SK-N-MC (cell line): Measurements from ENCODE around the gene TMEM144.

Experiments used
- EZH2 ChIP-seq: fragments of 200-600 bp; sonication (generic); IDR thresholded peaks from one replicate; pipeline ENCODE4 v1.6.1; 2017; ENCODE audit warnings: antibody characterized with exemption
- FOXP2 ChIP-seq: optimal IDR thresholded peaks from 2 replicates; pipeline ENCODE3; 2011; ENCODE audit warnings: mild to moderate bottlenecking, moderate library complexity; ENCODE audit not compliant: insufficient read depth; ENCODE audit errors: extremely low read length, control extremely low read depth
- POLR2AphosphoS5 ChIP-seq: IDR thresholded peaks from 2 replicates; pipeline ENCODE4 v1.6.1; 2012; ENCODE audit warnings: mild to moderate bottlenecking, low read depth, low read length, borderline replicate concordance

DNA sequence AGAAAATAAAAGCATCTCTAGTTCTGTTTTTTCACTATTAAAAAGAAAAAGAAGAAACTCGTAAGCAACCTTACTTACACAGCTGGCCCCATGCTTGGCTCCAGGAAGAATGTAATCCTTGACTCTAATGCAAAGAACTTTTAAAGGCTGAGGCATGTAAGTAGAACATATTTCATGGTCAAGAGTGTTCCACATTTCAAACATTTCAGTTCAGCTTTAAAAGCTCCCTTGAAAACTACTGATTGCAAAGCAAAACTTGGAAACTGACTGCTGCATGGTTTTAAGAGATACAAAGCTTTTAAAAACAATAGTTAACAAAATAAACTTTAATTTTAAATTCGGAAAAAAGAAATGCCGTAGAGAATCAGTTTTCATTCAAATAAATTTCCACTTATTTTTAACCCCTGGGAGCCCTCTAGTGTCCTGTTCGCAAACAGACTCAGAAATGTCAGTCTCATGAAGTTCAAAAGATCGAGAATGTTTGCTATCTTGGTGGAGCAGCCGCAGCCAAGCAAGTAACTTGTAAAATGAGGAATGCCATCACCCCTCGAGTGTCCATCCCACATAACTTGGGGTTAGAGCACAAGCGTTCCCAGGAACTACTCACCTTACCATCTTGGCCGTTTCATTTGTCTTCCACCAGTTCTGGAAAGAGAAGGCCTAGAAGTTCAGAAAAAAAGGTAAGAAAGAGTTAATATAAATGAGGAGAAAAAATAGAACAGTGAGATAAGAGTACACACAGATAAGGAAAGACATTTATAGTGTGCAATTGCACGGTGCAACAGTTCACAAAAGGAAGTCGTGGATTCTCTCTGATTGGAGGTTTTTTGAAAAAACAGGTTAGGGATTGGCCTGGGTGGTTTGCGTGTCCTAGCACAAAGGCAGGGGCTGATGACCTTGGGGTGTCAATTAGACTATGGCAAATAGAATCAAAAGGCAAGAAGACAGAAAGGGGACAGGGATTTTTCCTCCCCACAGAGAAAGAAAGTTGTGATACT lies 37.7 kb upstream of the TMEM144 start, which contains the start of gene GASK1B:
- TF ChIP-seq EZH2 = no peak
- no peak for TF ChIP-seq POLR2AphosphoS5
- no peak for TF ChIP-seq FOXP2
